ENCODE results near the gene GALM.
"Not testable (repeated sequence)": the region's sequence is repeated elsewhere in the genome, so short reads cannot be mapped to it uniquely, and the experiment has no call there.

GALM gene

GRCh38 chr2:38676681-38677080, 10.8 kb downstream of the GALM start:
- H2BK120ac ChIP-seq (ENCODE audit: low read depth, low read length): no peak overlapping the region
- H3K4ac ChIP-seq (ENCODE audit: low read depth, low read length): no peak overlapping the region
- H2AK5ac ChIP-seq (ENCODE audit: low read length): no peak overlapping the region
- H4K8ac ChIP-seq (ENCODE audit: low read depth, low read length): no peak overlapping the region
- H4K5ac ChIP-seq (ENCODE audit: low read length): no peak overlapping the region
- H3K9ac ChIP-seq (ENCODE audit: low read length): no peak overlapping the region
- H3K79me2 ChIP-seq (ENCODE audit: control insufficient read depth, insufficient read depth, low read length): no peaks in the 10 kb centered on the region
- no peaks in the 10 kb centered on the region for H3K4me1 ChIP-seq (ENCODE audit: control insufficient read depth, low read depth, low read length)
- no peaks in the 10 kb centered on the region for H3K27me3 ChIP-seq (ENCODE audit: insufficient read depth, low read length, poor library complexity)
- H2BK5ac ChIP-seq (ENCODE audit: low read length): no peak overlapping the region
- DNase-seq: no peak
- H3K4me3 ChIP-seq (ENCODE audit: low read length): no peak overlapping the region
- H3K27ac ChIP-seq (ENCODE audit: low read depth, low read length): no peak overlapping the region
- no peak overlapping the region for H3K23ac ChIP-seq (ENCODE audit: low read length)
- WGBS (ENCODE audit: extremely low coverage, insufficient coverage, low lambda C conversion rate): no CpG with 5 or more reads among the region's 6 CpGs
- no peak overlapping the region for H3K18ac ChIP-seq (ENCODE audit: low read length)
- no peak overlapping the region for H2BK15ac ChIP-seq (replicated peaks; ENCODE audit: low read depth)
- no peak overlapping the region for H3K56ac ChIP-seq (ENCODE audit: low read length)
- peaks cover 4% of the 10 kb centered on the region for H3K79me1 ChIP-seq (ENCODE audit: low read length)
- H3K36me3 ChIP-seq (ENCODE audit: control insufficient read depth, insufficient read depth, low read length): no peaks in the 10 kb centered on the region
- no peak overlapping the region for H3K4me2 ChIP-seq (ENCODE audit: low read length)

- not testable (repeated sequence) for H3K4me1 ChIP-seq (ENCODE audit: control insufficient read depth, low read depth, low read length); H4K8ac ChIP-seq (ENCODE audit: low read depth, low read length); H3K79me1 ChIP-seq (ENCODE audit: low read length); H2BK15ac ChIP-seq (replicated peaks; ENCODE audit: low read depth); H3K4me2 ChIP-seq (ENCODE audit: low read length); H2BK5ac ChIP-seq (ENCODE audit: low read length); H3K4me3 ChIP-seq (ENCODE audit: low read length); H3K18ac ChIP-seq (ENCODE audit: low read length); H3K79me2 ChIP-seq (ENCODE audit: control insufficient read depth, insufficient read depth, low read length); H3K23ac ChIP-seq (ENCODE audit: low read length); H4K5ac ChIP-seq (ENCODE audit: low read length); DNase-seq; H2AK5ac ChIP-seq (ENCODE audit: low read length); H2BK120ac ChIP-seq (ENCODE audit: low read depth, low read length); H3K9ac ChIP-seq (ENCODE audit: low read length); H3K4ac ChIP-seq (ENCODE audit: low read depth, low read length); H3K27me3 ChIP-seq (ENCODE audit: insufficient read depth, low read length, poor library complexity); H3K56ac ChIP-seq (ENCODE audit: low read length); H3K36me3 ChIP-seq (ENCODE audit: control insufficient read depth, insufficient read depth, low read length); H3K27ac ChIP-seq (ENCODE audit: low read depth, low read length)
- no CpG with 5 or more reads among the region's 5 CpGs for WGBS (ENCODE audit: extremely low coverage, insufficient coverage, low lambda C conversion rate)
Observed at GRCh38 chr2:38680868-38681267, 15.0 kb downstream of the GALM start.

GRCh38 chr2:38682008-38682575, 16.2 kb downstream of the GALM start:
- Histone ChIP-seq H3K4me1 (ENCODE audit: control insufficient read depth, low read depth, low read length) (no peaks in the 10 kb centered on the region), H3K18ac (ENCODE audit: low read length) (no peak overlapping the region), H3K27ac (ENCODE audit: low read depth, low read length) (no peak overlapping the region), H2BK5ac (ENCODE audit: low read length) (no peak overlapping the region), H2AK5ac (ENCODE audit: low read length) (no peak overlapping the region), H2BK15ac (replicated peaks; ENCODE audit: low read depth) (no peak overlapping the region), H3K27me3 (ENCODE audit: insufficient read depth, low read length, poor library complexity) (no peaks in the 10 kb centered on the region), H3K9ac (ENCODE audit: low read length) (no peak overlapping the region), H3K36me3 (ENCODE audit: control insufficient read depth, insufficient read depth, low read length) (no peaks in the 10 kb centered on the region), H3K79me2 (ENCODE audit: control insufficient read depth, insufficient read depth, low read length) (no peaks in the 10 kb centered on the region), H3K23ac (ENCODE audit: low read length) (no peak overlapping the region), H2BK120ac (ENCODE audit: low read depth, low read length) (no peak overlapping the region), H4K8ac (ENCODE audit: low read depth, low read length) (no peak overlapping the region), H3K4me3 (ENCODE audit: low read length) (no peak overlapping the region), H3K56ac (ENCODE audit: low read length) (no peak overlapping the region), H3K4me2 (ENCODE audit: low read length) (no peak overlapping the region), H3K4ac (ENCODE audit: low read depth, low read length) (no peak overlapping the region), H4K5ac (ENCODE audit: low read length) (no peak overlapping the region), H3K79me1 (ENCODE audit: low read length) (no peaks in the 10 kb centered on the region)
- no peak for DNase-seq
- WGBS (ENCODE audit: extremely low coverage, insufficient coverage, low lambda C conversion rate): no CpG with 5 or more reads among the region's 2 CpGs

- not testable (repeated sequence) for H3K4me2 ChIP-seq (ENCODE audit: low read length); H2BK120ac ChIP-seq (ENCODE audit: low read depth, low read length); H2AK5ac ChIP-seq (ENCODE audit: low read length); H3K27ac ChIP-seq (ENCODE audit: low read depth, low read length); H3K4me1 ChIP-seq (ENCODE audit: control insufficient read depth, low read depth, low read length); H3K27me3 ChIP-seq (ENCODE audit: insufficient read depth, low read length, poor library complexity); H3K18ac ChIP-seq (ENCODE audit: low read length); H3K56ac ChIP-seq (ENCODE audit: low read length); H3K23ac ChIP-seq (ENCODE audit: low read length); H3K36me3 ChIP-seq (ENCODE audit: control insufficient read depth, insufficient read depth, low read length); H2BK5ac ChIP-seq (ENCODE audit: low read length); H3K79me1 ChIP-seq (ENCODE audit: low read length); H3K9ac ChIP-seq (ENCODE audit: low read length); H3K4me3 ChIP-seq (ENCODE audit: low read length); H2BK15ac ChIP-seq (replicated peaks; ENCODE audit: low read depth); H3K79me2 ChIP-seq (ENCODE audit: control insufficient read depth, insufficient read depth, low read length); H4K8ac ChIP-seq (ENCODE audit: low read depth, low read length); H3K4ac ChIP-seq (ENCODE audit: low read depth, low read length); DNase-seq; H4K5ac ChIP-seq (ENCODE audit: low read length)
- WGBS (ENCODE audit: extremely low coverage, insufficient coverage, low lambda C conversion rate): no CpG with 5 or more reads among the region's 10 CpGs
Observed at GRCh38 chr2:38682620-38683019, 16.7 kb downstream of the GALM start.

- no peaks in the 10 kb centered on the region for H3K4me1 ChIP-seq (ENCODE audit: control insufficient read depth, low read depth, low read length)
- H3K36me3 ChIP-seq (ENCODE audit: control insufficient read depth, insufficient read depth, low read length): no peaks in the 10 kb centered on the region
- H4K5ac ChIP-seq (ENCODE audit: low read length): no peak overlapping the region
Observed at GRCh38 chr2:38683766-38684165, 17.9 kb downstream of the GALM start.

GRCh38 chr2:38685116-38685735, 19.3 kb downstream of the GALM start:
- no peaks in the 10 kb centered on the region for H3K27me3 ChIP-seq (ENCODE audit: insufficient read depth, low read length, poor library complexity)
- H3K4me1 ChIP-seq (ENCODE audit: control insufficient read depth, low read depth, low read length): no peaks in the 10 kb centered on the region
- no peaks in the 10 kb centered on the region for H3K79me2 ChIP-seq (ENCODE audit: control insufficient read depth, insufficient read depth, low read length)
- no peaks in the 10 kb centered on the region for H3K79me1 ChIP-seq (ENCODE audit: low read length)
- H3K4me2 ChIP-seq (ENCODE audit: low read length): no peak overlapping the region
- H2BK120ac ChIP-seq (ENCODE audit: low read depth, low read length): no peak overlapping the region
- H3K36me3 ChIP-seq (ENCODE audit: control insufficient read depth, insufficient read depth, low read length): no peaks in the 10 kb centered on the region
- DNase-seq: no peak
- H3K9ac ChIP-seq (ENCODE audit: low read length): no peak overlapping the region
- H3K4me3 ChIP-seq (ENCODE audit: low read length): no peak overlapping the region
- no CpG with 5 or more reads among the region's 3 CpGs for WGBS (ENCODE audit: extremely low coverage, insufficient coverage, low lambda C conversion rate)
- H3K56ac ChIP-seq (ENCODE audit: low read length): no peak overlapping the region
- H3K27ac ChIP-seq (ENCODE audit: low read depth, low read length): no peak overlapping the region
- H2BK5ac ChIP-seq (ENCODE audit: low read length): no peak overlapping the region
- H4K8ac ChIP-seq (ENCODE audit: low read depth, low read length): no peak overlapping the region
- no peak overlapping the region for H4K5ac ChIP-seq (ENCODE audit: low read length)
- no peak overlapping the region for H3K23ac ChIP-seq (ENCODE audit: low read length)
- no peak overlapping the region for H2BK15ac ChIP-seq (replicated peaks; ENCODE audit: low read depth)
- no peak overlapping the region for H3K18ac ChIP-seq (ENCODE audit: low read length)
- H3K4ac ChIP-seq (ENCODE audit: low read depth, low read length): no peak overlapping the region
- H2AK5ac ChIP-seq (ENCODE audit: low read length): no peak overlapping the region

More at GRCh38 chr2:38683766-38684165, 17.9 kb downstream of the GALM start:
- no peak overlapping the region for H2AK5ac ChIP-seq (ENCODE audit: low read length)
- no peak overlapping the region for H3K27ac ChIP-seq (ENCODE audit: low read depth, low read length)
- H3K4me2 ChIP-seq (ENCODE audit: low read length): no peak overlapping the region
- no peaks in the 10 kb centered on the region for H3K79me1 ChIP-seq (ENCODE audit: low read length)
- no peak overlapping the region for H3K56ac ChIP-seq (ENCODE audit: low read length)
- WGBS (ENCODE audit: extremely low coverage, insufficient coverage, low lambda C conversion rate): no CpG with 5 or more reads among the region's 7 CpGs
- no peak overlapping the region for H3K23ac ChIP-seq (ENCODE audit: low read length)
- no peak overlapping the region for H2BK120ac ChIP-seq (ENCODE audit: low read depth, low read length)
- no peak overlapping the region for H3K18ac ChIP-seq (ENCODE audit: low read length)
- H3K4ac ChIP-seq (ENCODE audit: low read depth, low read length): no peak overlapping the region
- H4K8ac ChIP-seq (ENCODE audit: low read depth, low read length): no peak overlapping the region
- H3K9ac ChIP-seq (ENCODE audit: low read length): no peak overlapping the region
- no peak overlapping the region for H3K4me3 ChIP-seq (ENCODE audit: low read length)
- no peaks in the 10 kb centered on the region for H3K27me3 ChIP-seq (ENCODE audit: insufficient read depth, low read length, poor library complexity)
- DNase-seq: no peak
- no peak overlapping the region for H2BK15ac ChIP-seq (replicated peaks; ENCODE audit: low read depth)
- H3K79me2 ChIP-seq (ENCODE audit: control insufficient read depth, insufficient read depth, low read length): no peaks in the 10 kb centered on the region
- H2BK5ac ChIP-seq (ENCODE audit: low read length): no peak overlapping the region
